Sigmoid colon (tissue), 7 donors: ENCODE measurements around the gene SPDL1. TPM values are rescaled to one million over a fixed set of nuclear protein-coding genes. Genes with fewer than 3 reads are reported as not detected.
"Not testable (repeated sequence)": the region's sequence is repeated elsewhere in the genome, so short reads cannot be mapped to it uniquely, and the experiment has no call there.

ENCODE experiments used
- DNase-seq: peaks from one replicate; pipeline ENCODE4 v3.0.0-alpha.2; 2019
- H3K27ac ChIP-seq, 4 donors: fragments of 200-600 bp; sonication (generic); one replicate each; pipeline ENCODE4 v1.5.1; 2016 to 2019; ENCODE audit warnings: mild to moderate bottlenecking in 1 of 4
- H3K27me3 ChIP-seq, 3 donors: fragments of 200-600 bp; sonication (generic); one replicate each; pipeline ENCODE4 v1.5.1; 2019; ENCODE audit warnings: mild to moderate bottlenecking in 1 of 3
- H3K36me3 ChIP-seq, 4 donors: fragments of 200-600 bp; sonication (generic); one replicate each; pipeline ENCODE4 v1.5.1; 2016 to 2019
- H3K4me1 ChIP-seq, 4 donors: fragments of 200-600 bp; sonication (generic); one replicate each; pipeline ENCODE4 v1.5.1; 2017 to 2019
- H3K4me3 ChIP-seq, 4 donors: fragments of 200-600 bp; sonication (generic); one replicate each; pipeline ENCODE4 v1.5.1; 2017 to 2019; ENCODE audit warnings: mild to moderate bottlenecking in 2 of 4, moderate library complexity in 1 of 4
- H3K9me3 ChIP-seq, 4 donors: fragments of 200-600 bp in 3 of 4; sonication (generic) in 3 of 4; one replicate each; pipeline versions ENCODE4 v1.5.1 to v1.6.1; 2013 to 2019
- CTCF ChIP-seq, 4 experiments: fragments of 450-650 bp in 3 of 4; fragments of 200-600 bp in 1 of 4; IDR thresholded peaks; one replicate each; pipeline ENCODE4 v1.5.1; 2016 to 2019; ENCODE audit warnings: antibody characterized with exemption in 4 of 4, mild to moderate bottlenecking in 3 of 4, moderate library complexity in 2 of 4
- EP300 ChIP-seq, 4 donors: sonication (generic); formaldehyde crosslinking; IDR thresholded peaks; one replicate each; pipeline ENCODE4 v1.6.1; 2017; ENCODE audit warnings: antibody characterized with exemption in 4 of 4
- POLR2A ChIP-seq, 2 donors: fragments of 450-650 bp; IDR thresholded peaks; one replicate each; pipeline ENCODE4 v1.6.1; 2016; ENCODE audit warnings: antibody characterized with exemption in 2 of 2, mild to moderate bottlenecking in 2 of 2, moderate library complexity in 2 of 2
- POLR2AphosphoS5 ChIP-seq, 4 donors: sonication (generic); formaldehyde crosslinking; IDR thresholded peaks; one replicate each; pipeline ENCODE4 v1.6.1; 2017; ENCODE audit warnings: antibody characterized with exemption in 4 of 4
- WGBS, 2 donors: extraction: QIAGEN DNeasy Blood & Tissue Kit; methylation state at CpG; one replicate each; pipeline ENCODE4 v1.1.7; 2013; 5-methylcytosine and 5-hydroxymethylcytosine counted together
- intact Hi-C: fragments of 100-400 bp; cut with DNase I; formaldehyde crosslinking; loops from one replicate; pipeline ENCODE4 v1.15.1; 2023
- polyA plus RNA-seq, 3 donors: library from polyadenylated mRNA; stranded (reverse); fragments of 200-250 nt; gene quantifications; one replicate each; pipeline ENCODE4 v1.2.3, GENCODE V29; 2013
- total RNA-seq, 4 donors: library from RNA; depleted of rRNA; stranded (reverse); fragments of >200 nt; gene quantifications; one replicate each; pipeline ENCODE4 v1.1.0, GENCODE V29; 2016
- donor health status: healthy with polysubstance abuse.
- donor health status: Bipolar disorder and iron deficiency.
- donor health status: healthy.

SPDL1 gene
- total and polyA plus RNA-seq, 7 donors = 3.0 to 14.7 (median 8.0) TPM

GRCh38 chr5:169606279-169606678, 22.7 kb downstream of the SPDL1 start:
- TF ChIP-seq CTCF (IDR thresholded peaks at IDR 0.05) (no peak), POLR2AphosphoS5 (IDR thresholded peaks at IDR 0.05) (no peak), POLR2A (IDR thresholded peaks at IDR 0.05) (no peak), EP300 (IDR thresholded peaks at IDR 0.05) (no peak)
- Histone ChIP-seq H3K4me3 (no peak overlapping the region), H3K27me3 (no peaks in the 10 kb centered on the region), H3K4me1 (no peaks in the 10 kb centered on the region), H3K9me3 (peaks cover 0 to 3% (median 0%) of the 10 kb centered on the region in 4 donors), H3K36me3 (peaks cover 0 to 21% (median 2%) of the 10 kb centered on the region in 4 donors), H3K27ac (no peak overlapping the region)
- no peak for DNase-seq
- WGBS, 2 donors = 83 to 88% methylated on average over 3 of the region's 3 CpGs
- intact Hi-C loops = no loop called here

- H3K4me3 ChIP-seq = no peak overlapping the region
- H3K27ac ChIP-seq = no peak overlapping the region
- intact Hi-C loops = no loop called here
- H3K9me3 ChIP-seq = peaks cover 0 to 3% (median 0%) of the 10 kb centered on the region in 4 donors
- TF ChIP-seq CTCF (IDR thresholded peaks at IDR 0.05) = no peak
- TF ChIP-seq EP300 (IDR thresholded peaks at IDR 0.05) = no peak
- no peak for TF ChIP-seq POLR2AphosphoS5 (IDR thresholded peaks at IDR 0.05)
- TF ChIP-seq POLR2A (IDR thresholded peaks at IDR 0.05) = no peak
- no peak for DNase-seq
- peaks cover 0 to 15% (median 0%) of the 10 kb centered on the region in 4 donors for H3K36me3 ChIP-seq
- 87 to 88% methylated on average over 2 of the region's 2 CpGs for WGBS, 2 donors
- H3K27me3 ChIP-seq = no peaks in the 10 kb centered on the region
- H3K4me1 ChIP-seq = no peaks in the 10 kb centered on the region
Observed at GRCh38 chr5:169607882-169608281, 24.3 kb downstream of the SPDL1 start.

- no peaks in the 10 kb centered on the region for H3K4me1 ChIP-seq
- no peaks in the 10 kb centered on the region for H3K27me3 ChIP-seq
- H3K27ac ChIP-seq = no peak overlapping the region
- peaks cover 0 to 5% (median 0%) of the 10 kb centered on the region in 4 donors for H3K36me3 ChIP-seq
- no peak overlapping the region for H3K4me3 ChIP-seq
- DNase-seq = no peak
- intact Hi-C loops = no loop called here
- TF ChIP-seq POLR2A (IDR thresholded peaks at IDR 0.05) (no peak), POLR2AphosphoS5 (IDR thresholded peaks at IDR 0.05) (no peak), CTCF (IDR thresholded peaks at IDR 0.05) (no peak)
- peaks cover 0 to 3% (median 0%) of the 10 kb centered on the region in 4 donors for H3K9me3 ChIP-seq
- WGBS, 2 donors = 73 to 84% methylated on average over 3 of the region's 3 CpGs
Observed at GRCh38 chr5:169609716-169610115, 26.1 kb downstream of the SPDL1 start.

GRCh38 chr5:169610606-169611005, 27.0 kb downstream of the SPDL1 start:
- TF ChIP-seq POLR2AphosphoS5 (IDR thresholded peaks at IDR 0.05) (no peak), CTCF (IDR thresholded peaks at IDR 0.05) (no peak), POLR2A (IDR thresholded peaks at IDR 0.05) (no peak), EP300 (IDR thresholded peaks at IDR 0.05) (no peak)
- no peak overlapping the region for H3K27ac ChIP-seq
- intact Hi-C loops = no loop called here
- no peak for DNase-seq
- H3K4me3 ChIP-seq = no peak overlapping the region
- no peaks in the 10 kb centered on the region for H3K36me3 ChIP-seq
- peaks cover 0 to 3% (median 0%) of the 10 kb centered on the region in 4 donors for H3K9me3 ChIP-seq
- WGBS, 2 donors = 75 to 83% methylated on average over 4 of the region's 4 CpGs
- H3K27me3 ChIP-seq = no peaks in the 10 kb centered on the region
- H3K4me1 ChIP-seq = no peaks in the 10 kb centered on the region

GRCh38 chr5:169615561-169615960, 32.0 kb downstream of the SPDL1 start:
- TF ChIP-seq POLR2AphosphoS5 (IDR thresholded peaks at IDR 0.05) (no peak), POLR2A (IDR thresholded peaks at IDR 0.05) (no peak)
- Histone ChIP-seq H3K27ac (no peak overlapping the region), H3K36me3 (no peaks in the 10 kb centered on the region), H3K9me3 (no peaks in the 10 kb centered on the region), H3K4me3 (no peak overlapping the region), H3K27me3 (no peaks in the 10 kb centered on the region), H3K4me1 (no peaks in the 10 kb centered on the region)
- intact Hi-C loops = no loop called here
- no peak for DNase-seq
- 75 to 89% methylated on average over 1 of the region's 1 CpG for WGBS, 2 donors

- 93 to 95% methylated on average over 2 of the region's 2 CpGs for WGBS, 2 donors
- DNase-seq, H3K4me1 ChIP-seq, H3K4me3 ChIP-seq, H3K36me3 ChIP-seq, H3K27me3 ChIP-seq, H3K9me3 ChIP-seq, intact Hi-C loops, H3K27ac ChIP-seq: not testable (repeated sequence)
Observed at GRCh38 chr5:169624307-169624706, 40.7 kb downstream of the SPDL1 start.
